ENCODE data around the gene TIMM29. TPM values are rescaled to one million over a fixed set of nuclear protein-coding genes. Genes with fewer than 3 reads are reported as not detected.

TIMM29 gene
- total RNA-seq, result 25.2 and 29.9 TPM in 2 replicates

DNA sequence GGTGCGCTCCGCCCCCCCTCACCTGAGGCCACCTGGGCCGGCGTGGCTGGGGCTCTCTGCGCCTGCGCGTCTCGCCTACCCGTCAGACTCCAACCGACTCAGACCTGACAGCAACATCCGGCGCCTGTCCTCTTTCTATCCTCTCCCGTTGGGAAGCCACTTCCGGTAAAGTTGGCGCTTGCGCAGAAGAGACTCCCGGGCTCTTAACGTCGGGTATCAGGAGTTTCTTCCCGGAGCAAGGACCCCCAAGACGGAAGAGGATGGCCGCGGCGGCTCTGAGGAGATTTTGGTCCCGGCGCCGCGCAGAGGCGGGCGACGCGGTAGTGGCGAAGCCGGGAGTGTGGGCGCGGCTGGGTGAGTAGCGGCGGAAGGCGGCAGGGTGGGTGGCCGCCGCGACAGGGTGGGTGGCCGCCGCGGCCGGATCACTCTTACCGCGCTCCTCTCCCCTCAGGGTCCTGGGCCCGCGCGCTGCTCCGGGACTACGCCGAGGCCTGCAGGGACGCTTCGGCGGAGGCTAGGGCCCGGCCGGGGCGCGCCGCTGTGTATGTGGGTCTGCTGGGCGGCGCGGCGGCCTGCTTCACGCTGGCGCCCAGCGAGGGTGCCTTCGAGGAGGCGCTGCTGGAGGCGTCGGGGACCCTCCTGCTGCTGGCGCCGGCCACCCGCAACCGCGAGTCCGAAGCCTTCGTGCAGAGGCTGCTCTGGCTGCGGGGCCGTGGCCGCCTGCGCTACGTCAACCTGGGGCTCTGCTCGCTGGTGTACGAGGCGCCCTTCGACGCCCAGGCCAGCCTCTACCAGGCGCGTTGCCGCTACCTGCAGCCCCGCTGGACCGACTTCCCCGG, at the start of gene TIMM29, which contains the start of gene YIPF2:
Gene TIMM29, plus strand, starts transcription at position 249 of the 839 bp plus-strand sequence. Its CDS starts 12 bp downstream, at position 261.
Gene YIPF2, minus strand, starts transcription at position 77 of the 839 bp plus-strand sequence. CDS start 229 bp downstream, outside the sequence.

DNA sequence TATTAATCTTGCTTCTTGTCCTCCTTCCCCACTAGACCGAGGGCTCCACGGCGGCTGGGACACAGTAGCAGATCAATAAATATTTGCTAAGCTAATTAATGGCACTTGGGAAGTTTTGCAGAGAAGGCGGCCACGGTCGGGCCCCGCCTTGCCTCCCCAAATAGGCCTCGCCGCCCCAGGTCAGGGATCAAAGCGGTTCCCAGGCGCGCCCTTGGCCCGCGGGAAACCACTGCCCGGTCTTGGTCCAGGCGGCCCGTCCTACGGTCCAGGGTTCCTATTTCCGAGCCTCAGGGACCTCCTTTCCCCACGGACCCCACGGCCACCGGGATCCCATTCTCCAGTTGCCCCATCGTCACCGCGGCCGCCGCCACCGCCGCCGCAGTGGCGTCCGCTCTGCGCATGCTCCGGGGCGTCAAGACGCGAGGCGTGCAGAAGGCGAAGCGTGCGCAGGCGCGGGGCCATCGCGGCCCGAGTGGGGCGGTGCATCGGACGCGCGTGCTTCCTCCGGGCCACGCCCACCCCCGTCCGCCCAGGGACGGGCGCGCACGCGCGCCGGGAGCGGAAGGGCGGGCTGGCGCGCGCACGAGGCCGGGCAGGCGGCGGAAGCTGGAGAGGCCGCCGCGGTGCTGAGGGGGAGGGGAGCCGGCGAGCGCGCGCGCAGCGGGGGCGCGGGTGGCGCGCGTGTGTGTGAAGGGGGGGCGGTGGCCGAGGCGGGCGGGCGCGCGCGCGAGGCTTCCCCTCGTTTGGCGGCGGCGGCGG, 31.9 kb downstream of the TIMM29 start, which contains the start of gene SMARCA4:
Gene SMARCA4, plus strand, starts transcription at position 717 of the 759 bp plus-strand sequence. CDS start 23,122 bp downstream, outside the sequence.

Other genes with a start within 250 kb of the TIMM29 start
- 18.0 and 25.2 TPM in 2 replicates for gene QTRT1, start 227.4 kb upstream of the TIMM29 start, total RNA-seq
- 67.5 and 69.0 TPM in 2 replicates for gene DNM2, start 210.7 kb upstream of the TIMM29 start, total RNA-seq
- gene TMED1, start 92.6 kb upstream of the TIMM29 start, total RNA-seq, result 51.5 and 57.7 TPM in 2 replicates
- 0.39 and 0.42 TPM in 2 replicates for gene C19orf38, start 80.4 kb upstream of the TIMM29 start, total RNA-seq
- gene CARM1, start 57.3 kb upstream of the TIMM29 start, total RNA-seq, result 31.1 and 33.9 TPM in 2 replicates
- 57.3 and 79.5 TPM in 2 replicates for gene YIPF2, start 172 bp upstream of the TIMM29 start, total RNA-seq
- 82.2 and 97.7 TPM in 2 replicates for gene SMARCA4, start 32.2 kb downstream of the TIMM29 start, total RNA-seq
- 255 and 361 TPM in 2 replicates for gene LDLR, start 160.7 kb downstream of the TIMM29 start, total RNA-seq
- 14.7 and 43.4 TPM in 2 replicates for gene SPC24, start 227.0 kb downstream of the TIMM29 start, total RNA-seq